H1 (cell line): ENCODE measurements around the gene SGK2. TPM values are rescaled to one million over a fixed set of nuclear protein-coding genes. Genes with fewer than 3 reads are reported as not detected.

Experiments used
- CREB1 ChIP-seq: IDR thresholded peaks from 2 replicates; pipeline ENCODE4 v1.6.1; 2012; ENCODE audit warnings: inconsistent platforms
- MAX ChIP-seq: IDR thresholded peaks from 2 replicates; pipeline ENCODE4 v1.6.1; 2012; ENCODE audit warnings: inconsistent platforms
- TAF1 ChIP-seq: IDR thresholded peaks from 2 replicates; pipeline ENCODE4 v1.6.1; 2011; ENCODE audit warnings: mild to moderate bottlenecking, low read depth, low read length
- TAF7 ChIP-seq: optimal IDR thresholded peaks from 2 replicates; pipeline ENCODE3; 2011; ENCODE audit warnings: low read depth, mild to moderate bottlenecking, inconsistent platforms, low read length, moderate library complexity, borderline replicate concordance
- TEAD4 ChIP-seq: IDR thresholded peaks from 2 replicates; pipeline ENCODE4 v1.6.1; 2012; ENCODE audit warnings: low read depth, low read length, inconsistent platforms, mixed read lengths
- polyA plus RNA-seq, 7 experiments: library from polyadenylated mRNA; depleted of rRNA in 3 of 7; stranded (reverse) in 5 of 7; unstranded in 2 of 7; fragments of >200 nt in 5 of 7; fragments of 200-250 nt in 2 of 7; gene quantifications; 1 replicate in 5 of 7; 2 replicates in 1 of 7; 4 replicates in 1 of 7; pipeline versions ENCODE4 v1.2.1 to v1.2.3, GENCODE V29; 2011 to 2013; ENCODE audit warnings: missing spikeins in 2 of 7, mixed read lengths in 2 of 7
- total RNA-seq: library from RNA; stranded (reverse); fragmentation: NEBNext Ultra II Directional; extraction: Animal tissue kit (Norgen Biotek cat#: 25700); gene quantifications from 2 replicates; pipeline ENCODE4 v1.2.1, GENCODE V29; 2021

The SGK2 gene
- total and polyA plus RNA-seq, 2 of the 8 experiments (the other 6 are each of a cell fraction or from before 2014, with no cell fraction given): 0.21 TPM; not detected in 1

- TF ChIP-seq MAX (no peak), CREB1 (no peak), TAF1 (no peak), TAF7 (no peak), TEAD4 (no peak)
Observed at GRCh38 chr20:43568706-43569105, 9.9 kb downstream of the SGK2 start (continued).
